Fibroblast of the aortic adventitia (primary cell): ENCODE measurements around the gene TALDO1. TPM values are rescaled to one million over a fixed set of nuclear protein-coding genes. Genes with fewer than 3 reads are reported as not detected.
A peak's percentile ranks its signal among the peaks of the same experiment; 100 is the strongest.
"Not testable (repeated sequence)": the region's sequence is repeated elsewhere in the genome, so short reads cannot be mapped to it uniquely, and the experiment has no call there.

ENCODE experiments used
- DNase-seq: peaks from one replicate; pipeline ENCODE4 v3.0.0-alpha.2; 2010; ENCODE audit warnings: low read depth
- H3K4me3 ChIP-seq: 2 replicates; pipeline ENCODE4 v1.5.1; 2011; ENCODE audit warnings: low read depth, mild to moderate bottlenecking, control low read depth, low read length, moderate library complexity
- CTCF ChIP-seq: IDR thresholded peaks from 2 replicates; pipeline ENCODE4 v1.5.1; 2011; ENCODE audit warnings: mild to moderate bottlenecking, low read length, control low read depth, inconsistent platforms; ENCODE audit not compliant: insufficient read depth
- total RNA-seq: library from RNA; depleted of rRNA; stranded (reverse); fragments of >200 nt; gene quantifications from 2 replicates; pipeline ENCODE4 v1.2.3, GENCODE V29; 2012; ENCODE audit warnings: low replicate concordance

The TALDO1 gene
- total RNA-seq, 1 donor: 146 TPM

- peak; percentile 99 for TF ChIP-seq CTCF
- peak; percentile 94 for DNase-seq
- no peak overlapping the region for H3K4me3 ChIP-seq
Measured at GRCh38 chr11:727859-728748, 19.2 kb upstream of the TALDO1 start.

GRCh38 chr11:728901-729491 is 18.3 kb upstream of the TALDO1 start:
- TF ChIP-seq CTCF: no peak
- H3K4me3 ChIP-seq: no peak overlapping the region
- DNase-seq: no peak

- no peak for DNase-seq
- no peak for TF ChIP-seq CTCF
- H3K4me3 ChIP-seq: no peak overlapping the region
Measured at GRCh38 chr11:729492-730074, 17.7 kb upstream of the TALDO1 start.

GRCh38 chr11:733072-733471 is 14.2 kb upstream of the TALDO1 start:
- DNase-seq: no peak
- no peak overlapping the region for H3K4me3 ChIP-seq
- TF ChIP-seq CTCF: no peak

- not testable (repeated sequence) for H3K4me3 ChIP-seq, DNase-seq
Measured at GRCh38 chr11:734541-734940, 12.7 kb upstream of the TALDO1 start.

- DNase-seq: no peak
- no peak for TF ChIP-seq CTCF
Measured at GRCh38 chr11:737366-737765, 9.9 kb upstream of the TALDO1 start.

GRCh38 chr11:737899-738298 is 9.4 kb upstream of the TALDO1 start:
- H3K4me3 ChIP-seq, DNase-seq: not testable (repeated sequence)

More at GRCh38 chr11:737366-737765, 9.9 kb upstream of the TALDO1 start:
- H3K4me3 ChIP-seq: no peak overlapping the region
